NCI-H748 treated with DMSO at 0.1 percent for 48 hours (cell line): Measurements from ENCODE around the gene SLC19A3.
"Not testable (repeated sequence)": the region's sequence is repeated elsewhere in the genome, so short reads cannot be mapped to it uniquely, and the experiment has no call there.

Source experiments
- DNase-seq: peaks from one replicate; lab custom pipeline; 2025; lab: John Stamatoyannopoulos, UW

SLC19A3 gene

GRCh38 chr2:227717687-227718567, at the start of gene SLC19A3:
Gene SLC19A3, minus strand, starts transcription at chr2:227718028. Its CDS starts 15,710 bp downstream, at chr2:227702318.
- DNase-seq: no peak

DNA sequence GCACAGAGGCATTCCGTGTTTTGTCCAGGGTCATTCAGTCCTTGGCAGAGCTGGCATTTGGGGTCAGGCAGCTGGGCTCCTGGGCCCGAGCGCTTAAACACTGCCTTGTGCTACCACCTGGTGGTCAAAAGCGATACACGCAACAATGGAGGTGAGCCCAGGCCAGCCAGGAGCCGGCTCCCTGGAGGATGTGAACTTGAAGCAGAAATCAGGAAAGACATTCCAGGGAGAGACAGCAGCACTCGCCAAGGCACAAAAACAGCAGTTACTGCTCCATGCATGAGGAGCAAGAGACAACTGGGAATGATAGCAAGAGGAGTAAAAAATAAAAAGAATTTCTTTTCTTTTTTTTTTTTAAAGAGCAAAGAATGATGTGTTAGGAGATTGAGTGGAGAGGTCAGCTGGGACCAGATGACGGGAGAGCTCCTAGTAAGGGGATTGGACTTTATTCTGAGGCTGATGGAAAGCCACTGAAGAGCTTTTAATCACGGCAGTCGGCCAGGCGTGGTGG, 48.6 kb upstream of the SLC19A3 start:
- DNase-seq: peak; percentile 41

GRCh38 chr2:227765788-227766372, 48.1 kb upstream of the SLC19A3 start:
- no peak for DNase-seq

GRCh38 chr2:227761740-227762476, 44.1 kb upstream of the SLC19A3 start:
- no peak for DNase-seq

GRCh38 chr2:227759411-227760118, 41.7 kb upstream of the SLC19A3 start:
- DNase-seq: no peak

DNA sequence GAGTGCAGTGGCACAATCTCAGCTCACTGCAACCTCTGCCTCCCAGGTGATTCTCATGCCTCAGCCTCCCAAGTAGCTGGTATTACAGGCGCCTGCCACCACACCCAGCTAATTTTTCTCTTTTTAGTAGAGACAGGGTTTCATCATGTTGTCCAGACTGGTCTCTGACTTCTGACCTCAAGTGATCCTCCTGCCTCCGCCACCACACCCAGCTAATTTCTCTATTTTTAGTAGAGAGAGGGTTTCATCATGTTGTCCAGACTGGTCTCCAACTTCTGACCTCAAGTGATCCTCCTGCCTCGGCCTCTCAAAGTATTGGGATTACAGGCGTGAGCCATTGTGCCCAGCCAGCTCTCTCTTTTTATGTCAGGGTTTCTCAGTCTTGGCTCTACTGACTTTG, 38.4 kb upstream of the SLC19A3 start:
- not testable (repeated sequence) for DNase-seq

GRCh38 chr2:227748079-227748478, 30.3 kb upstream of the SLC19A3 start:
- DNase-seq: no peak

DNA sequence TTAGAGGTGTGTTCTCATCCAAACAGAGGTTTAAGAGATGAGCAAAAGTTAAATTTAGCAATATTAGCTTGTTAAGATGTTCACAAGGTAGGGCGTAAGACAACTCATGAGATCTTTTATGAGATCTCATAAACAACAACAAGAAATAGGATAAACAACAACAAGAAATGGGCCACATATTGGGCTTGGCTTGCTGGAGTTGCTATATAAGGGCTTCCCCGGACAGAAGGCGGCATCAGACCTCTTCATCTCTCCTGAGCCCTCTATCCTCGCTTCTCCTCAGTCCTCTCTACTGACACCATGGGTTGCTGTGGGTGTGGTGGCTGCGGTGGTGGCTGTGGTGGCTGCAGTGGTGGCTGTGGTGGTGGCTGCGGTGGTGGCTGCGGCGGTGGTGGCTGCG, 27.8 kb upstream of the SLC19A3 start, which contains the start of gene SCYGR8:
TSS of gene SCYGR8 (plus strand) at position 301 of the 400 bp plus-strand sequence. CDS start at position 301, 0 bp downstream.
- no peak for DNase-seq

DNA sequence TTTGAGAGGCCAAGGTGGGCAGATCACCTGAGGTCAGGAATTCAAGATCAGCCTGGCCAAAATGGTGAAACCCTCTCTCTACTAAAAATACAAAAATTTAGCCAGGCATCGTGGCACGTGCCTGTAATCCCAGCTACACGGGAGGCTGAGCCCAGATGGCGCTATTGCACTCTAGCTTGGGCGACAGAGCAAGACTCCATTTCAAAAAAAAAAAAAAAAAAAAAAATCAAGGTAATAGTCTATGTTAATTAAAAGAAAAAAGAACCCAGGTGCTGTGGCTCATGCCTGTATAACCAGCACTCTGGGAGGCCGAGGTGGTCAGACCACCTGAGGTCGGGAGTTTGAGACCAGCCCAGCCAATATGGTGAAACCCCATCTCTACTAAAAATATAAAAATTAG, 22.9 kb upstream of the SLC19A3 start:
- not testable (repeated sequence) for DNase-seq

DNA sequence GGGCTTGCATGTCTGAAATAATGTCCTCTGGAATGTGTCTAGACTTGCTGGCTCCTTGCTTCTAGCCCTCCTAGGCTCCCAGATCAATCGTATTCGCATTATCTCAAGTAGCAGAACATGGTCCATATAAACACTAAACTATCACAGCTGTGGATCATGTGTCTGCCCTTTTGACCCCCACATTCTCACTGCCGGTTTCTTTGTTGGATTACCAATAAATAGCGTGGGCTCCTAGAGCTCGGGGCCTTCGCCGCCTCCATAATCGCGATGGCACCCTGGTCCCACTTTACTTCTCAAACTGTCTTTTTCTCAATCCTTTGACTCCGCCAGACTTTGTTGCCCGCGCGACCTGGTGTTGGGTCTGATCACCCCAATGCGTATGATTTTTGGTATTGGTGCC, 21.5 kb upstream of the SLC19A3 start:
- no peak for DNase-seq

GRCh38 chr2:227728035-227728434, 10.2 kb upstream of the SLC19A3 start, which contains the start of gene SCYGR7:
Gene SCYGR7, plus strand, starts transcription at chr2:227728335. Its CDS starts 0 bp downstream, at chr2:227728335.
- no peak for DNase-seq

GRCh38 chr2:227724394-227725039, 6.7 kb upstream of the SLC19A3 start, which contains the start of gene SCYGR6:
Gene SCYGR6, minus strand, starts transcription at chr2:227724757. Its CDS starts 0 bp downstream, at chr2:227724757.
- DNase-seq: no peak

DNA sequence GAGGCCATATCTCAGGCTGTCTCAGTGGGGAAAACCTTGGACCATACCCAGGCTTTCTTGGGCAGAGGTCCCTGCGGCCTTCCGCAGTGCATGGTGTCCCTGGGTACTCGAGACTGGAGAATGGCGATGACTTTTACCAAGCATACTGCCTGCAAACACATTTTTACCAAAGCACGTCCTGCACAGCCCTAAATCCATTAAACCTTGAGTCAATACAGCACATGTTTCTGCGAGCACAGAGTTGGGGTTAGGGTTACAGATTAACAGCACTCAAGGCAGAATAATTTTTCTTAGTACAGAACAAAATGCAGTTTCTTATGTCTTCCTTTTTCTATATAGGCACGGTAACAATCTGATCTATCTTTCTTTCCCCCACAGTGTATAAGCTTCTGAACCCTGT, 5.0 kb upstream of the SLC19A3 start:
- not testable (repeated sequence) for DNase-seq

DNA sequence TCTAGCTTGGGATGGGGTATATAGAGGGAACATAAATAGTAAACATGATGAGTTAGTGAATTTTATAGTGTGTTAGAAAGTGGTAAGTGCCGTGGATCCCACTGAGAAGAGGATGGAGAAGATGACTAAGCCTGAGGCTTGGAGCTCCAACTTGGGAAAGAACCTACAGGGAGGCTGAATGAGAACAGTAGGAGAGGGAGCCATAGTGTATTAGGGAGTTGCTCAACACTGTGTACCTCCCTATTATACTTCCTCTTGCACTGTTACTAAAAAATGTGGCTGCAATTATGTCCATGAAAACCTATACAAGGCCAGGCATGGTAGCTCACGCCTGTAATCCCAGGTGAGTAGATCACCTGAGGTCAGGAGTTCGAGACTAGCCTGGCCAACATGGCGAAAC, 2.9 kb upstream of the SLC19A3 start:
- no peak for DNase-seq

- DNase-seq: no peak
Measured at GRCh38 chr2:227719641-227720040, 1.8 kb upstream of the SLC19A3 start.

- no peak for DNase-seq
Measured at GRCh38 chr2:227716501-227716900, 1.3 kb downstream of the SLC19A3 start.

GRCh38 chr2:227713291-227713690, 4.5 kb downstream of the SLC19A3 start:
- no peak for DNase-seq

- DNase-seq: no peak
Measured at GRCh38 chr2:227710986-227711385, 6.8 kb downstream of the SLC19A3 start.

- DNase-seq: no peak
Measured at GRCh38 chr2:227707390-227707789, 10.4 kb downstream of the SLC19A3 start.

DNA sequence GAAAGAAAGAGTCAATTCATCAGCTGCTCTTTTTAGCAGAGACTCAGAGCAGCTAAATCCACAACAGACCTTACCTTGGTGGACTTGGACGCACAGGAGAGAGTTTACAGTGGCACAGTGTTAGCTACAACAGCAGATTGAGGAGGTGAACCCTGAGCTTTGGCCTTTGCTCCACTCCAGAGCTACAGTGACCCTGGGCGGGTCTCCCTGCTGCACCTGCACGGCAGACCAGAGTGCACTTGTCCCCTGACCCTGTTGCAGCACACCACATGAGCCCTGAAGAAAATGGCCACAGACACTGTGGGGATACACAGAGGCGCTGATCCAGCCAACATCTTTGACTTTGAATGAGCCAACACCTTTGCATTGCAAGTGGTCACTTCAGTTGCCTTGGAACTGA, 11.0 kb downstream of the SLC19A3 start:
- DNase-seq: no peak

- DNase-seq: no peak
Measured at GRCh38 chr2:227703961-227704360, 13.9 kb downstream of the SLC19A3 start.
